HepG2 (cell line): Measurements from ENCODE around the gene BAIAP2L2. TPM values are rescaled to one million over a fixed set of nuclear protein-coding genes. Genes with fewer than 3 reads are reported as not detected.

ENCODE experiments used
- ATAC-seq: fragments of 200-7000 bp; cut with Tn5 transposase; 3 replicates; pipeline ENCODE4 v1.9.1; 2020; ENCODE audit warnings: mild to moderate bottlenecking, moderate library complexity
- BruUV-seq: library from RNA; stranded (reverse); fragments of 400-500 nt; replicated peaks from 2 replicates; lab custom pipeline; 2021; lab: Mats Ljungman, UMichigan
- CTCF ChIA-PET: fragments of 300-600 bp; formaldehyde crosslinking; extraction: SDS; loops from one replicate; lab custom pipeline; 2021; ENCODE audit warnings: low total read pairs, inconsistent platforms, low intra/inter-chr PET ratio; lab: Yijun Ruan, JAX
- POLR2A ChIA-PET: fragments of 350-600 bp; sonication (Branson Sonifier 250); formaldehyde crosslinking; loops from one replicate; lab custom pipeline; 2020; ENCODE audit warnings: antibody characterized with exemption, inconsistent platforms; lab: Yijun Ruan, JAX
- DNase-seq: peaks from one replicate; pipeline ENCODE4 v3.0.0-alpha.2; 2015; ENCODE audit warnings: low spot score
- FAIRE-seq: peaks from 3 replicates; lab custom pipeline; 2011; peaks lifted over from hg19 to GRCh38; lab: Jason Lieb, UNC
- H2AFZ ChIP-seq: one replicate; pipeline ENCODE4 v1.6.1; 2011; ENCODE audit warnings: low read length, inconsistent platforms
- H3K27ac ChIP-seq: fragments of 300-600 bp; 3 replicates; pipeline ENCODE4 v1.8.0; 2011; ENCODE audit warnings: mixed run types, mild to moderate bottlenecking, mixed read lengths, low read length, inconsistent platforms; ENCODE audit not compliant: insufficient read depth; ENCODE audit errors: extremely low read length
- H3K27me3 ChIP-seq, 2 experiments: fragments of 200-600 bp in 1 of 2; 2 replicates in 1 of 2; 3 replicates in 1 of 2; pipeline versions ENCODE4 v1.6.0 to v1.8.0; 2011; ENCODE audit warnings: low read length in 2 of 2, mild to moderate bottlenecking in 2 of 2, moderate library complexity in 2 of 2, inconsistent platforms in 1 of 2; ENCODE audit not compliant: insufficient read depth in 2 of 2, control insufficient read depth in 1 of 2
- H3K36me3 ChIP-seq, 2 experiments: fragments of 200-600 bp in 1 of 2; replicated peaks in 1 of 2; 2 replicates in 1 of 2; 3 replicates in 1 of 2; pipeline versions ENCODE4 v1.5.1 to v1.8.0; 2011; ENCODE audit warnings: low read length in 2 of 2, inconsistent platforms in 1 of 2; ENCODE audit not compliant: insufficient read depth in 2 of 2, control insufficient read depth in 1 of 2
- H3K4me1 ChIP-seq: 2 replicates; pipeline ENCODE4 v1.5.1; 2012; ENCODE audit warnings: low read length, inconsistent platforms; ENCODE audit not compliant: insufficient read depth
- H3K4me2 ChIP-seq: 2 replicates; pipeline ENCODE4 v1.6.0; 2011; ENCODE audit warnings: low read depth, low read length, inconsistent platforms
- H3K4me3 ChIP-seq, 3 experiments: fragments of 200-600 bp in 1 of 3; sonication (generic), shearing (Covaris generic) in 1 of 3; replicated peaks in 1 of 3; 2 replicates each; pipeline ENCODE4 v1.5.1; 2011 to 2016; ENCODE audit warnings: low read length in 3 of 3, inconsistent platforms in 2 of 3, low read depth in 2 of 3, mild to moderate bottlenecking in 2 of 3, control low read depth in 1 of 3, mixed read lengths in 1 of 3; ENCODE audit not compliant: insufficient read depth in 1 of 3
- H3K79me2 ChIP-seq: one replicate; pipeline ENCODE4 v1.6.1; 2011; ENCODE audit warnings: low read length, inconsistent platforms; ENCODE audit not compliant: insufficient read depth
- H3K9ac ChIP-seq: 2 replicates; pipeline ENCODE4 v1.6.0; 2011; ENCODE audit warnings: mild to moderate bottlenecking, low read depth, low read length, inconsistent platforms; ENCODE audit not compliant: insufficient read depth
- H3K9me3 ChIP-seq: 2 replicates; pipeline ENCODE4 v1.5.1; 2012; ENCODE audit warnings: mild to moderate bottlenecking, low read length
- H4K20me1 ChIP-seq: 2 replicates; pipeline ENCODE4 v1.6.0; 2011; ENCODE audit warnings: inconsistent platforms, mild to moderate bottlenecking, low read length, moderate library complexity; ENCODE audit not compliant: insufficient read depth
- CTCF ChIP-seq: sonication (generic); formaldehyde crosslinking; IDR thresholded peaks from 2 replicates; pipeline ENCODE4 v1.5.0; 2020; ENCODE audit warnings: mild to moderate bottlenecking, missing genetic modification reagents, moderate library complexity
- FLYWCH1 ChIP-seq: sonication (generic); formaldehyde crosslinking; IDR thresholded peaks from 2 replicates; pipeline ENCODE4 v1.8.1; 2023; ENCODE audit warnings: mild to moderate bottlenecking, missing genetic modification reagents
- HNF4A ChIP-seq: sonication (generic); formaldehyde crosslinking; IDR thresholded peaks from 2 replicates; pipeline ENCODE4 v1.4.0; 2020; ENCODE audit warnings: missing genetic modification reagents
- THAP9 ChIP-seq: sonication (generic); formaldehyde crosslinking; IDR thresholded peaks from 2 replicates; pipeline ENCODE4; 2020; ENCODE audit warnings: missing genetic modification reagents, mild to moderate bottlenecking, borderline replicate concordance
- ZMYM3 ChIP-seq: sonication (generic); formaldehyde crosslinking; IDR thresholded peaks from 2 replicates; pipeline ENCODE4 v1.5.1; 2020; ENCODE audit warnings: mild to moderate bottlenecking, missing genetic modification reagents
- ZNF274 ChIP-seq: sonication (generic); formaldehyde crosslinking; IDR thresholded peaks from 2 replicates; pipeline ENCODE4 v1.5.1; 2020; ENCODE audit warnings: mild to moderate bottlenecking, missing genetic modification reagents
- ZNF275 ChIP-seq: sonication (generic); formaldehyde crosslinking; IDR thresholded peaks from 2 replicates; pipeline ENCODE4 v1.8.0; 2022; ENCODE audit warnings: missing genetic modification reagents, mild to moderate bottlenecking, inconsistent platforms, borderline replicate concordance
- ZNF280B ChIP-seq: sonication (generic); formaldehyde crosslinking; IDR thresholded peaks from 2 replicates; pipeline ENCODE4 v1.5.0; 2020; ENCODE audit warnings: missing genetic modification reagents, mild to moderate bottlenecking, borderline replicate concordance
- ZNF547 ChIP-seq: sonication (generic); formaldehyde crosslinking; IDR thresholded peaks from 2 replicates; pipeline ENCODE4 v1.5.1; 2020; ENCODE audit warnings: mild to moderate bottlenecking, missing genetic modification reagents
- ZNF629 ChIP-seq: sonication (generic); formaldehyde crosslinking; conservative IDR thresholded peaks from 2 replicates; pipeline ENCODE4 v1.5.0; 2020; ENCODE audit warnings: missing genetic modification reagents
- ZNF891 ChIP-seq: sonication (generic); formaldehyde crosslinking; IDR thresholded peaks from 2 replicates; pipeline ENCODE4 v1.5.0; 2020; ENCODE audit warnings: mild to moderate bottlenecking, missing genetic modification reagents
- WGBS: methylation state at CpG from one replicate; pipeline ENCODE4 v1.1.6; 2017; ENCODE audit warnings: low lambda C conversion rate; 5-methylcytosine and 5-hydroxymethylcytosine counted together
- in situ Hi-C: cut with HindIII; loops from 2 replicates; pipeline ENCODE4 v1.10.0; 2017; ENCODE audit warnings: low pct_unique_long_range_greater_than_20kb; ENCODE audit not compliant: extremely low pct_ligation_motif_present
- intact Hi-C: fragments of 100-400 bp; cut with micrococcal nuclease; formaldehyde crosslinking; loops from one replicate; pipeline ENCODE4 v1.10.0; 2022; ENCODE audit not compliant: unreplicated experiment
- polyA plus RNA-seq, 8 experiments: library from polyadenylated mRNA; depleted of rRNA in 3 of 8; stranded (reverse) in 7 of 8; unstranded in 1 of 8; fragments of >200 nt; fragmentation: Illumina TruSeq in 4 of 8; extraction: Trizol in 4 of 8; gene quantifications; 2 replicates each; pipeline versions ENCODE4 v1.2.1 to v1.2.3, GENCODE V29; 2011 to 2016; ENCODE audit warnings: low read depth in 4 of 8, missing spikeins in 1 of 8, mixed read lengths in 1 of 8; ENCODE audit not compliant: insufficient read depth in 1 of 8
- total RNA-seq, 5 experiments: library from RNA; depleted of rRNA; stranded (reverse); fragments of >200 nt; fragmentation: Illumina TruSeq; extraction: Trizol; gene quantifications; 2 replicates each; pipeline ENCODE4 v1.2.3, GENCODE V29; 2016; ENCODE audit warnings: low read depth in 1 of 5

Gene BAIAP2L2
- total and polyA plus RNA-seq, 2 of the 13 experiments (the other 11 are each of a cell fraction or from before 2014, with no cell fraction given) = 4.4 to 7.5 TPM

- CTCF ChIA-PET = interaction anchor here (0.6 kb wide), 1 partner anchor 452 kb away, joined by 3 read pairs; no protein-coding TSS in a partner anchor
Measured at GRCh38 chr22:38106814-38107578, 3.5 kb downstream of the BAIAP2L2 start.

More at GRCh38 chr22:38106814-38107578, 3.5 kb downstream of the BAIAP2L2 start:
- no peaks in the 10 kb centered on the region; the same call in 1 of the 2 replicates for H4K20me1 ChIP-seq
- ATAC-seq = no peak
- H3K9me3 ChIP-seq = no peaks in the 10 kb centered on the region
- peak overlapping the region; percentile 35 for H3K27ac ChIP-seq
- peaks cover 0 to 15% of the 10 kb centered on the region in 2 experiments; a peak in 1 of 5 replicates for H3K36me3 ChIP-seq
- FAIRE-seq = no peak
- 92% methylated on average over 8 of the region's 17 CpGs for WGBS
- no peak for DNase-seq
- in situ Hi-C loops (no loop called here), intact Hi-C loops (loop anchor here (2.0 kb wide), 1 partner anchor 54 kb away; no protein-coding TSS in a partner anchor)
- BruUV-seq = TSS peak; percentile 27
- H2AFZ ChIP-seq = no peak overlapping the region
- POLR2A ChIA-PET = interaction anchor here (0.9 to 6.1 kb wide), 7 partner anchors 9 to 112 kb away, joined by 3 to 60 read pairs (median 3); partner anchors contain the start of gene PLA2G6
- H3K27me3 ChIP-seq = no peaks in the 10 kb centered on the region
- peak; percentile 90 for TF ChIP-seq ZNF629
- TF ChIP-seq CTCF (CRISPR knock-in tag) = peak; percentile 34
- TF ChIP-seq ZNF891 (CRISPR knock-in tag) = peak; percentile 73
- no peak; the same call in 1 of the 2 replicates for TF ChIP-seq THAP9 (CRISPR knock-in tag)
- 0 out of 2 replicates have a peak, but pooled peaks have one; percentile 24 for TF ChIP-seq ZNF280B (CRISPR knock-in tag)
- TF ChIP-seq ZNF547 (CRISPR knock-in tag) = 0 out of 2 replicates have a peak, but pooled peaks have one; percentile 22
- peak; percentile 48; the same call in 1 of the 2 replicates for TF ChIP-seq ZMYM3 (CRISPR knock-in tag)
- no peak for TF ChIP-seq FLYWCH1 (CRISPR knock-in tag)
- 0 out of 2 replicates have a peak, but pooled peaks have one; percentile 31 for TF ChIP-seq ZNF275 (CRISPR knock-in tag)
- TF ChIP-seq ZNF274 (CRISPR knock-in tag) = 0 out of 2 replicates have a peak, but pooled peaks have one; percentile 16
- TF ChIP-seq HNF4A (CRISPR knock-in tag) = peak; percentile 13; the same call in 1 of the 2 replicates
- peak overlapping the region; percentile 43; the same call in 1 of the 2 replicates for H3K4me2 ChIP-seq
- no peak overlapping the region for H3K9ac ChIP-seq
- peaks cover 3% of the 10 kb centered on the region for H3K79me2 ChIP-seq
- peaks cover 54% of the 10 kb centered on the region for H3K4me1 ChIP-seq
- no peak overlapping the region for H3K4me3 ChIP-seq
